Activated naive CD4-positive, alpha-beta T cell treated with anti-CD3 and anti-CD28 coated beads, Interleukin-2, amount 50 U/mL, for 24 hours (primary cell): Measurements from ENCODE around the gene ARHGEF28.

Source experiments
- H3K27ac Mint-ChIP-seq: one replicate; pipeline ENCODE4 v1.8.0; 2021; ENCODE audit warnings: mild to moderate bottlenecking, mixed read lengths
- H3K27me3 Mint-ChIP-seq: one replicate; pipeline ENCODE4 v1.8.0; 2021; ENCODE audit warnings: mixed read lengths
- H3K36me3 Mint-ChIP-seq: one replicate; pipeline ENCODE4 v1.8.0; 2021; ENCODE audit warnings: mixed read lengths
- H3K4me1 Mint-ChIP-seq: one replicate; pipeline ENCODE4 v1.8.0; 2021; ENCODE audit warnings: mixed read lengths
- H3K4me3 Mint-ChIP-seq: one replicate; pipeline ENCODE4 v1.8.0; 2021; ENCODE audit warnings: mild to moderate bottlenecking, mixed read lengths
- H3K9me3 Mint-ChIP-seq: one replicate; pipeline ENCODE4 v1.8.0; 2021; ENCODE audit warnings: mixed read lengths

ARHGEF28 gene

GRCh38 chr5:73663860-73664240 is 37.9 kb downstream of the ARHGEF28 start:
- Mint-ChIP-seq H3K9me3 (no peaks in the 10 kb centered on the region), H3K4me3 (no peak overlapping the region), H3K4me1 (no peaks in the 10 kb centered on the region), H3K36me3 (no peaks in the 10 kb centered on the region), H3K27me3 (peaks cover 20% of the 10 kb centered on the region), H3K27ac (no peak overlapping the region)

- no peak overlapping the region for H3K4me3 Mint-ChIP-seq
- H3K36me3 Mint-ChIP-seq: no peaks in the 10 kb centered on the region
- no peaks in the 10 kb centered on the region for H3K9me3 Mint-ChIP-seq
- peaks cover 20% of the 10 kb centered on the region for H3K27me3 Mint-ChIP-seq
- no peaks in the 10 kb centered on the region for H3K4me1 Mint-ChIP-seq
- no peak overlapping the region for H3K27ac Mint-ChIP-seq
Observed at GRCh38 chr5:73664796-73665195, 38.8 kb downstream of the ARHGEF28 start.

- Mint-ChIP-seq H3K9me3 (no peaks in the 10 kb centered on the region), H3K4me1 (no peaks in the 10 kb centered on the region), H3K36me3 (no peaks in the 10 kb centered on the region), H3K27me3 (peaks cover 25% of the 10 kb centered on the region), H3K27ac (no peak overlapping the region), H3K4me3 (no peak overlapping the region)
Observed at GRCh38 chr5:73666891-73667290, 40.9 kb downstream of the ARHGEF28 start.

DNA sequence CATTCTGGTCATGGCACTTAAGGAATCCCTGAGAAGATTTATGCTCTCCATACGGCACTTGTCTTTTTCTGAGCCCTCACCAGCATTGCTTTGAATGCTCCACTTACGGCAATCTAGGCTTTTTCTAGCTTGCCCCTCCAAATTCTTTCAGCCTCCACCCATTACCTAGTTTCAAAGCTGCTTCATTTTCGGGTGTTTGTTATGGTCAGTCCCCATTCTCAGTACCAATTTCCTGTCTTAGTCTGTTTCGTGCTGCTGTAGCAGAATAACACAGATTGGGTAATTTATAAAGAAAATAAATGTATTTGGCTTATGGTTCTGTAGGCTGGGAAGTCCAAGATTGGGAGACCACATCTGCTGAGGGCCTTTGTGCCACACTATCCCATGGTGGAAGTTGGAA is 42.0 kb downstream of the ARHGEF28 start:
- no peak overlapping the region for H3K27ac Mint-ChIP-seq
- H3K36me3 Mint-ChIP-seq: no peaks in the 10 kb centered on the region
- H3K27me3 Mint-ChIP-seq: peaks cover 23% of the 10 kb centered on the region
- no peaks in the 10 kb centered on the region for H3K4me1 Mint-ChIP-seq
- H3K9me3 Mint-ChIP-seq: no peaks in the 10 kb centered on the region
- H3K4me3 Mint-ChIP-seq: no peak overlapping the region

DNA sequence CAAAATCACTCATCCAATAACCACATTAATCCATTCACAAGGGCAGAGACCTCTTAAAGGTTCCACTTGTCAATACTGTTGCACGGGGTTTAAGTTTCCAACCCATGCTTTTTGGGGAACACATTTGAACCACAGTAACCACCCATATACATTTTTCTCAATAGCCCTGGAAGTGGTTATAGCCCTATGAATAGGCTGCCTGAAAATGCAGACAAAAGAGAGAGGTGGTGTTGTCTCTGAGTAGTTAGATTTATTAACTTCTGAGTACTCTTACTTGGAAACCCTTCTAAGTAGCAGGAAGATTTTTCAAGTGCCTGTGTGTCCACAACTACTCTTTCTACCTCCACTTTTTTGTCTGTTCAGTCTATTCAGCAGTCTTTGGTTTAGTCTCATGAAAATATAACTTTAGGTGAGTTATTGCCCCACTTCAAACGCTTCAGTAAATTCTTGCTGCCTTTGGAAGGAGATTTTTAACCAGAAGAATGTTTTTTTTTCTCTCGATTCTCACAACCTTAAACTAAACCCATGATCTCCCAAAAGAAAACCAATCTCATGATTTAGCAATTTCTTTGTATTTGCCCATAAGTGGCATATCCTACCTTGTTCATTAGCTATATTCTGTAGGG is 42.6 kb downstream of the ARHGEF28 start:
- Mint-ChIP-seq H3K9me3 (no peaks in the 10 kb centered on the region), H3K4me3 (no peak overlapping the region), H3K27me3 (peaks cover 23% of the 10 kb centered on the region), H3K4me1 (no peaks in the 10 kb centered on the region), H3K36me3 (no peaks in the 10 kb centered on the region), H3K27ac (no peak overlapping the region)

GRCh38 chr5:73670731-73671130 is 44.7 kb downstream of the ARHGEF28 start:
- H3K36me3 Mint-ChIP-seq: no peaks in the 10 kb centered on the region
- no peaks in the 10 kb centered on the region for H3K9me3 Mint-ChIP-seq
- no peaks in the 10 kb centered on the region for H3K4me1 Mint-ChIP-seq
- H3K27me3 Mint-ChIP-seq: peaks cover 13% of the 10 kb centered on the region
- no peak overlapping the region for H3K4me3 Mint-ChIP-seq
- H3K27ac Mint-ChIP-seq: no peak overlapping the region

- H3K4me1 Mint-ChIP-seq: no peaks in the 10 kb centered on the region
- no peak overlapping the region for H3K27ac Mint-ChIP-seq
Observed at GRCh38 chr5:73672132-73672531, 46.1 kb downstream of the ARHGEF28 start.

GRCh38 chr5:73673161-73673591 is 47.2 kb downstream of the ARHGEF28 start:
- Mint-ChIP-seq H3K4me1 (no peaks in the 10 kb centered on the region), H3K9me3 (no peaks in the 10 kb centered on the region), H3K4me3 (no peak overlapping the region), H3K27ac (no peak overlapping the region), H3K27me3 (peaks cover 9% of the 10 kb centered on the region), H3K36me3 (no peaks in the 10 kb centered on the region)

More at GRCh38 chr5:73672132-73672531, 46.1 kb downstream of the ARHGEF28 start:
- Mint-ChIP-seq H3K4me3 (no peak overlapping the region), H3K27me3 (peaks cover 9% of the 10 kb centered on the region), H3K36me3 (no peaks in the 10 kb centered on the region), H3K9me3 (no peaks in the 10 kb centered on the region)

- Mint-ChIP-seq H3K36me3 (no peaks in the 10 kb centered on the region), H3K27me3 (peaks cover 7% of the 10 kb centered on the region), H3K9me3 (no peaks in the 10 kb centered on the region), H3K4me3 (no peak overlapping the region), H3K4me1 (no peaks in the 10 kb centered on the region), H3K27ac (no peak overlapping the region)
Observed at GRCh38 chr5:73674669-73675004, 48.6 kb downstream of the ARHGEF28 start.

- Mint-ChIP-seq H3K4me1 (no peaks in the 10 kb centered on the region), H3K27me3 (peaks cover 2% of the 10 kb centered on the region), H3K4me3 (no peak overlapping the region), H3K36me3 (no peaks in the 10 kb centered on the region), H3K27ac (no peak overlapping the region), H3K9me3 (no peaks in the 10 kb centered on the region)
Observed at GRCh38 chr5:73678322-73678740, 52.3 kb downstream of the ARHGEF28 start.

- H3K27me3 Mint-ChIP-seq: peaks cover 2% of the 10 kb centered on the region
- H3K4me3 Mint-ChIP-seq: no peak overlapping the region
- H3K9me3 Mint-ChIP-seq: no peaks in the 10 kb centered on the region
- no peaks in the 10 kb centered on the region for H3K4me1 Mint-ChIP-seq
- H3K36me3 Mint-ChIP-seq: no peaks in the 10 kb centered on the region
- no peak overlapping the region for H3K27ac Mint-ChIP-seq
Observed at GRCh38 chr5:73678807-73679206, 52.8 kb downstream of the ARHGEF28 start.

DNA sequence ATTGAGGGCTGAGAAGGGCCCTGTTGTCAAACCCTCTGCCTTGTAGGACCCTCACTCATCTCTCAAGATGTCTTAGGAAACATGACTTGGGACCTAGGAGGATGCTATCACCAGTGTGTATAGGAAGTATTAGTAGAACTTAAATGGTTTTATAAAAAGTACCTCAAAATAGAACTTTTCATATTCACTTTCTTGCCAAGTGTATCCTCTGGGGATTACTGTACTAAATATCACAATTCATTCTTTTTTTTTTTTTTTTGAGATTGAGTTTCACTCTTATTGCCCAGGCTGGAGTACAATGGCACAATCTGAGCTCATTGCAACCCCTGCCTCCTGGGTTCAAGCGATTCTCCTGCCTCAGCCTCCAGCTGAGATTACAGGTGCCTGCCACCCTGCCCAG is 56.2 kb downstream of the ARHGEF28 start:
- no peaks in the 10 kb centered on the region for H3K9me3 Mint-ChIP-seq
- H3K4me3 Mint-ChIP-seq: no peak overlapping the region
- H3K27ac Mint-ChIP-seq: no peak overlapping the region
- peaks cover 3% of the 10 kb centered on the region for H3K27me3 Mint-ChIP-seq
- no peaks in the 10 kb centered on the region for H3K4me1 Mint-ChIP-seq
- H3K36me3 Mint-ChIP-seq: no peaks in the 10 kb centered on the region

GRCh38 chr5:73684691-73685090 is 58.7 kb downstream of the ARHGEF28 start:
- Mint-ChIP-seq H3K36me3 (no peaks in the 10 kb centered on the region), H3K4me3 (no peak overlapping the region), H3K9me3 (no peaks in the 10 kb centered on the region), H3K27ac (no peak overlapping the region), H3K27me3 (peaks cover 3% of the 10 kb centered on the region), H3K4me1 (no peaks in the 10 kb centered on the region)

DNA sequence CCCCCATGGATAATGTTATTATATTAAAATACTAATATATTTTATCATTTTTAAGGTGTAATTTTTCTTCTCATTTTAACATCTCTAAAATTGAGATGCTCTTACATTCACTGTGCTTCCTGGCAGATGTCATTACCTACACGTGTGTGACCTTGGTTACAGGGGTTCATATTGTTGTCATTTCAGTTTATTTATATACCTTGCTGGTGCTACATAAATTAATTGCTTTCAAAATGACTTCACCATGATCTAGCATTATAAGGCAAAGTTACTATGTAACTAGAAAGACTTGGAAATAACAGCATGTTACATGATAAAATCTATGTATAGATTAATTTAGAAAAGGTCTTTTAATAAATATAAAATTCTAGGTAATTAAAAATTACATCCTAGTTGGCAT is 60.9 kb downstream of the ARHGEF28 start:
- H3K36me3 Mint-ChIP-seq: no peaks in the 10 kb centered on the region
- no peaks in the 10 kb centered on the region for H3K4me1 Mint-ChIP-seq
- H3K9me3 Mint-ChIP-seq: no peaks in the 10 kb centered on the region
- H3K27ac Mint-ChIP-seq: no peak overlapping the region
- peaks cover 7% of the 10 kb centered on the region for H3K27me3 Mint-ChIP-seq
- no peak overlapping the region for H3K4me3 Mint-ChIP-seq

- H3K4me3 Mint-ChIP-seq: no peak overlapping the region
- no peaks in the 10 kb centered on the region for H3K36me3 Mint-ChIP-seq
- H3K9me3 Mint-ChIP-seq: no peaks in the 10 kb centered on the region
- H3K27me3 Mint-ChIP-seq: peaks cover 8% of the 10 kb centered on the region
- no peaks in the 10 kb centered on the region for H3K4me1 Mint-ChIP-seq
- H3K27ac Mint-ChIP-seq: no peak overlapping the region
Observed at GRCh38 chr5:73687357-73687756, 61.4 kb downstream of the ARHGEF28 start.

- Mint-ChIP-seq H3K4me3 (no peak overlapping the region), H3K27me3 (peaks cover 15% of the 10 kb centered on the region), H3K9me3 (no peaks in the 10 kb centered on the region), H3K36me3 (no peaks in the 10 kb centered on the region), H3K27ac (no peak overlapping the region), H3K4me1 (peaks cover 5% of the 10 kb centered on the region)
Observed at GRCh38 chr5:73690015-73690414, 64.0 kb downstream of the ARHGEF28 start.
